Esophagus muscularis mucosa (tissue), 4 donors: ENCODE data around the gene NAA80. TPM values are rescaled to one million over a fixed set of nuclear protein-coding genes. Genes with fewer than 3 reads are reported as not detected.
A peak's percentile ranks its signal among the peaks of the same experiment; 100 is the strongest.

Experiments used
- DNase-seq: peaks from one replicate; pipeline ENCODE4 v3.0.0-alpha.2; 2017; ENCODE audit errors: extremely low spot score
- H3K27ac ChIP-seq, 4 donors: fragments of 200-600 bp; sonication (generic); replicated peaks in 1 of 4; 1 replicate in 3 of 4; 2 replicates in 1 of 4; pipeline ENCODE4 v1.5.1; 2016 to 2019; ENCODE audit warnings: mild to moderate bottlenecking in 1 of 4
- H3K27me3 ChIP-seq, 4 donors: fragments of 200-600 bp; sonication (generic); one replicate each; pipeline versions ENCODE4 v1.5.1 to v1.6.0; 2016 to 2019
- H3K36me3 ChIP-seq, 4 donors: fragments of 200-600 bp; sonication (generic); one replicate each; pipeline ENCODE4 v1.5.1; 2016 to 2019
- H3K4me1 ChIP-seq, 4 donors: fragments of 200-600 bp; sonication (generic); one replicate each; pipeline ENCODE4 v1.5.1; 2016 to 2019
- H3K4me3 ChIP-seq, 4 donors: fragments of 200-600 bp; sonication (generic); 1 replicate in 2 of 4; 2 replicates in 2 of 4; pipeline ENCODE4 v1.5.1; 2016 to 2019; ENCODE audit warnings: mild to moderate bottlenecking in 4 of 4, moderate library complexity in 1 of 4
- H3K9me3 ChIP-seq, 4 donors: fragments of 200-600 bp; sonication (generic); 1 replicate in 3 of 4; 2 replicates in 1 of 4; pipeline ENCODE4 v1.5.1; 2016 to 2019
- CTCF ChIP-seq, 3 experiments: fragments of 200-600 bp in 2 of 3; fragments of 450-650 bp in 1 of 3; sonication (generic) in 2 of 3; IDR thresholded peaks; one replicate each; pipeline ENCODE4 v1.5.1; 2017 to 2019; ENCODE audit warnings: antibody characterized with exemption in 3 of 3, mild to moderate bottlenecking in 2 of 3, moderate library complexity in 1 of 3
- EP300 ChIP-seq: sonication (generic); formaldehyde crosslinking; IDR thresholded peaks from one replicate; pipeline ENCODE4 v1.6.1; 2017; ENCODE audit warnings: antibody characterized with exemption
- POLR2A ChIP-seq: fragments of 450-650 bp; IDR thresholded peaks from one replicate; pipeline ENCODE4 v1.6.1; 2017; ENCODE audit warnings: antibody characterized with exemption, moderate library complexity, mild to moderate bottlenecking, low read depth
- POLR2AphosphoS5 ChIP-seq, 2 donors: sonication (generic); formaldehyde crosslinking; IDR thresholded peaks; one replicate each; pipeline ENCODE4 v1.6.1; 2017; ENCODE audit warnings: antibody characterized with exemption in 2 of 2
- WGBS: methylation state at CpG from one replicate; pipeline ENCODE4 v1.1.5; 2018; 5-methylcytosine and 5-hydroxymethylcytosine counted together
- intact Hi-C: fragments of 100-400 bp; cut with DNase I; formaldehyde crosslinking; loops from one replicate; pipeline ENCODE4 v1.15.1; 2023
- total RNA-seq, 4 donors: library from RNA; depleted of rRNA; stranded (reverse); fragments of >200 nt; gene quantifications; one replicate each; pipeline versions ENCODE4 v1.1.0 to v1.2.1, GENCODE V29; 2016

NAA80 gene
- total RNA-seq, 4 donors from 2014 or later = 6.8 to 9.5 (median 8.0) TPM

DNA sequence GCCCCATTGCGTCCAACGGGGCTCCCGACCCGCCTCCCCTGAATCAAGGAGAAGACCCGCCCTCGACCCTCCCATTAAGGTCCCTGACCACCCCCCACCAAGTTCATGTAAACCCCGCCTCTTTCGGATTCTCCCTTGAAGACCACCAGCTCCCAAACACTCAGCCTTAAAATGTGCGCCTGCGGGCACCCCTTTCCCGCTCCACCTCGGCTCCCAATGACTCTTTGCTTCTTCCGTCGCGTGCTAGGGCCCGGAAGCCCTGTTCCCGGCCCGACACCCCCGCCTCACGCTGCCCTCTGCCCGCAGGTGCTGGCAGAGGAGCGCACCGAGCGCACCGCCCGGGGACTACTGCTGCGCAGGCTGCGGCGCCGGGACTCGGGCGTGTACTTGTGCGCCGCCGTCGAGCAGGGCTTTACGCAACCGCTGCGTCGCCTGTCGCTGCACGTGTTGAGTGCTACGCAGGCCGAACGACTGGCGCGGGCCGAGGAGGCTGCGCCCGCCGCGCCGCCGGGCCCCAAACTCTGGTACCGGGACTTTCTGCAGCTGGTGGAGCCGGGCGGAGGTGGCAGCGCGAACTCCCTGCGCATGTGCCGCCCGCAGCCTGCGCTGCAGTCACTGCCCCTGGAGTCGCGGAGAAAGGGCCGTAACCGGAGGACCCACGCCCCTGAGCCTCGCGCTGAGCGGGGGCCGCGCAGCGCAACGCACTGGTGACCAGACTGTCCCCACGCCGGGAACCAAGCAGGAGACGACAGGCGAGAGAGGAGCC lies 23.0 kb downstream of the NAA80 start:
- H3K9me3 ChIP-seq = no peaks in the 10 kb centered on the region
- WGBS = 50% methylated on average over 42 of the region's 79 CpGs
- TF ChIP-seq POLR2AphosphoS5 (IDR thresholded peaks at IDR 0.05) = no peak
- no peak for TF ChIP-seq EP300
- TF ChIP-seq CTCF (IDR thresholded peaks at IDR 0.05) = no peak
- no peak for TF ChIP-seq POLR2A
- peaks cover 0 to 24% (median 9%) of the 10 kb centered on the region in 4 donors for H3K36me3 ChIP-seq
- intact Hi-C loops = no loop called here
- H3K27me3 ChIP-seq = peaks cover 0 to 40% (median 5%) of the 10 kb centered on the region in 4 donors
- H3K27ac ChIP-seq = no peak overlapping the region
- DNase-seq = no peak
- no peak overlapping the region for H3K4me3 ChIP-seq
- H3K4me1 ChIP-seq = peaks cover 30 to 60% (median 46%) of the 10 kb centered on the region in 4 donors

DNA sequence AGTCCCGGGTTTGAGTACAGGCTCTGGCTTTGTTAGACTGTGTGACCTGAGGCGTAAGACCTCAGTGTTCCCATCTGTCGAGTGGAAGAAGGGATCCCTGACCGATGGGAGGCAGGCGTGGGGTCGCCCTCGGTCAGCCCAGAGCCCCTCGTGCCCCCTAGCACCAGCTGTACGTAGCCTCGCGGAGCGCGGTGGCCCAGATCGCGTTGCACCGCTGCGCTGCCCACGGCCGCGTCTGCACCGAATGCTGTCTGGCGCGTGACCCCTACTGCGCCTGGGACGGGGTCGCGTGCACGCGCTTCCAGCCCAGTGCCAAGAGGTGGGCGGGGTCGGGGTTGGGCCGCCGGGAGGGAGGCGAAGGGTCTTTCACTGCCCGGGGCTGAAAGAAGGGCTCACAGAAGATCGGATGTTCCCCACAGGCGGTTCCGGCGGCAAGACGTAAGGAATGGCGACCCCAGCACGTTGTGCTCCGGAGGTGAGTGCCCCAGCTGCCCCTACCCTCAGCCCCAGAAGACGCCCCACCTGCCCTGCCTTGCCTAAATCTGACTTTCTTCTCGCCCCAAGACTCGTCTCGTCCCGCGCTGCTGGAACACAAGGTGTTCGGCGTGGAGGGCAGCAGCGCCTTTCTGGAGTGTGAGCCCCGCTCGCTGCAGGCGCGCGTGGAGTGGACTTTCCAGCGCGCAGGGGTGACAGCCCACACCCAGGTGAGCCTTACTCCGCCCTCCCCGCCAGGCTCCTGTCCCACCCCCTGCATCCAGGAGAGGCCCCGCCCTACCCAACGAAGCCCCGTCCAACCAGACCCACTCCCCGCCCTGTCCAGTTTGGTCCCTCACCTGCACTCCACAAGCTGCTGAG lies 23.8 kb downstream of the NAA80 start:
- Histone ChIP-seq H3K27me3 (peaks cover 0 to 40% (median 5%) of the 10 kb centered on the region in 4 donors), H3K36me3 (peaks cover 0 to 24% (median 9%) of the 10 kb centered on the region in 4 donors), H3K9me3 (no peaks in the 10 kb centered on the region), H3K27ac (no peak overlapping the region), H3K4me1 (peaks cover 30 to 65% (median 46%) of the 10 kb centered on the region in 4 donors), H3K4me3 (peak overlapping the region in 2 of 4 donors; percentile 5 to 10)
- intact Hi-C loops = no loop called here
- TF ChIP-seq POLR2A = no peak
- TF ChIP-seq CTCF (IDR thresholded peaks at IDR 0.05) = no peak
- no peak for TF ChIP-seq POLR2AphosphoS5 (IDR thresholded peaks at IDR 0.05)
- 59% methylated on average over 14 of the region's 65 CpGs for WGBS
- no peak for DNase-seq

GRCh38 chr3:50274371-50275104 lies 24.7 kb downstream of the NAA80 start:
- H3K27me3 ChIP-seq = peaks cover 0 to 40% (median 5%) of the 10 kb centered on the region in 4 donors
- 48% methylated on average over 16 of the region's 26 CpGs for WGBS
- no peak for DNase-seq
- intact Hi-C loops = loop anchor here (5.0 kb wide), 2 partner anchors 82 to 152 kb away; partner anchors contain the start of gene GNAT1
- no peak overlapping the region for H3K27ac ChIP-seq
- peaks cover 30 to 71% (median 53%) of the 10 kb centered on the region in 4 donors for H3K4me1 ChIP-seq
- H3K36me3 ChIP-seq = peaks cover 0 to 24% (median 9%) of the 10 kb centered on the region in 4 donors
- peak overlapping the region in 1 of 4 donors; percentile 5 for H3K4me3 ChIP-seq
- no peaks in the 10 kb centered on the region for H3K9me3 ChIP-seq
- TF ChIP-seq CTCF (IDR thresholded peaks at IDR 0.05) (peak; percentile 55 to 75 (median 65)), EP300 (no peak), POLR2AphosphoS5 (IDR thresholded peaks at IDR 0.05) (no peak), POLR2A (no peak)

DNA sequence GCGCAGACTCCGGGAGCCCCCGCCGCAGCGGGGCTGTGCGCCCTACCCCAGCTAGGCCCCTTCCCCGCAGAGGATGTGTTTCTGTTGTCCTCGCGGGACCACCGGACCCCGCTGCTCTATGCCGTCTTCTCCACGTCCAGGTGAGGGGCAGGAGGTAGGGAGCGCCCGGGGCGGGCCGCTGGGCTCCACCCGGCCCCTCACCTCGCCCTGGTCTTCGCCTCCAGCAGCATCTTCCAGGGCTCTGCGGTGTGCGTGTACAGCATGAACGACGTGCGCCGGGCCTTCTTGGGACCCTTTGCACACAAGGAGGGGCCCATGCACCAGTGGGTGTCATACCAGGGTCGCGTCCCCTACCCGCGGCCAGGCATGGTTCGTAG lies 25.5 kb downstream of the NAA80 start:
- no peak for DNase-seq
- intact Hi-C loops = loop anchor here (2.0 to 5.0 kb wide), 4 partner anchors 15 to 151 kb away; partner anchors contain the start of gene GNAT1
- H3K27ac ChIP-seq = peak overlapping the region in 1 of 4 donors; percentile 56
- peaks cover 0 to 40% (median 5%) of the 10 kb centered on the region in 4 donors for H3K27me3 ChIP-seq
- 59% methylated on average over 31 of the region's 31 CpGs for WGBS
- H3K4me1 ChIP-seq = peaks cover 33 to 71% (median 54%) of the 10 kb centered on the region in 4 donors
- H3K4me3 ChIP-seq = peak overlapping the region; percentile 39 to 57 (median 42)
- TF ChIP-seq POLR2A = no peak
- TF ChIP-seq POLR2AphosphoS5 (IDR thresholded peaks at IDR 0.05) = no peak
- no peak for TF ChIP-seq CTCF (IDR thresholded peaks at IDR 0.05)
- TF ChIP-seq EP300 = no peak
- peaks cover 0 to 24% (median 9%) of the 10 kb centered on the region in 4 donors for H3K36me3 ChIP-seq
- no peaks in the 10 kb centered on the region for H3K9me3 ChIP-seq
